K562 (cell line): ENCODE results near the gene PSMG3. TPM values are rescaled to one million over a fixed set of nuclear protein-coding genes. Genes with fewer than 3 reads are reported as not detected.
A peak's percentile ranks its signal among the peaks of the same experiment; 100 is the strongest.

Source experiments
- BHLHE40 ChIP-seq: IDR thresholded peaks from 2 replicates; pipeline ENCODE4 v1.6.1; 2011; ENCODE audit warnings: low read length, improper control_type of control experiment
- BRCA1 ChIP-seq, 2 experiments: fragments of 450-650 bp in 1 of 2; sonication (generic) in 1 of 2; formaldehyde crosslinking in 1 of 2; IDR thresholded peaks; 2 replicates each; pipeline versions ENCODE4 v1.5.0 to v1.6.1; 2017 to 2020; ENCODE audit warnings: mild to moderate bottlenecking in 1 of 2, missing genetic modification reagents in 1 of 2
- CREB1 ChIP-seq, 2 experiments: sonication (generic) in 1 of 2; formaldehyde crosslinking in 1 of 2; IDR thresholded peaks; 2 replicates each; pipeline versions ENCODE4 v1.6.1 to v1.8.0; 2012 to 2022; ENCODE audit warnings: inconsistent platforms in 1 of 2, mild to moderate bottlenecking in 1 of 2, missing genetic modification reagents in 1 of 2, moderate library complexity in 1 of 2
- FOXA3 ChIP-seq, 2 experiments: fragments of 450-650 bp in 1 of 2; sonication (generic) in 1 of 2; formaldehyde crosslinking; IDR thresholded peaks in 1 of 2; conservative IDR thresholded peaks in 1 of 2; 2 replicates each; pipeline versions ENCODE4 v1.4.0 to v1.8.0; 2020 to 2022; ENCODE audit warnings: mild to moderate bottlenecking in 2 of 2, missing genetic modification reagents in 1 of 2
- HOXB6 ChIP-seq: fragments of 250-450 bp; sonication (Bioruptor Pico); IDR thresholded peaks from 2 replicates; pipeline ENCODE4 v1.5.1; 2022; ENCODE audit warnings: mild to moderate bottlenecking, borderline replicate concordance
- JUN ChIP-seq, 2 experiments: sonication (generic) in 1 of 2; formaldehyde crosslinking in 1 of 2; IDR thresholded peaks; 2 replicates each; pipeline versions ENCODE4 v1.6.1 to v1.8.0; 2012 to 2022; ENCODE audit warnings: borderline replicate concordance in 2 of 2, mild to moderate bottlenecking in 2 of 2, improper control_type of control experiment in 1 of 2, low read depth in 1 of 2, low read length in 1 of 2, missing genetic modification reagents in 1 of 2
- LCOR ChIP-seq: sonication (generic); formaldehyde crosslinking; IDR thresholded peaks from 2 replicates; pipeline ENCODE4 v1.8.0; 2022; ENCODE audit warnings: mild to moderate bottlenecking, missing genetic modification reagents
- NEUROD1 ChIP-seq: fragments of 150-350 bp; IDR thresholded peaks from 2 replicates; pipeline ENCODE4 v1.6.1; 2014; ENCODE audit warnings: borderline replicate concordance, low read length, low read depth; ENCODE audit not compliant: partially characterized antibody
- NFE2L1 ChIP-seq: fragments of 450-650 bp; IDR thresholded peaks from 2 replicates; pipeline ENCODE4 v1.6.1; 2016; ENCODE audit warnings: missing genetic modification characterization, low read depth, mild to moderate bottlenecking, missing compliant biosample characterization, moderate library complexity, borderline replicate concordance
- RCOR1 ChIP-seq, 2 experiments: IDR thresholded peaks; 2 replicates each; pipeline ENCODE4 v1.6.1; 2012; ENCODE audit warnings: low read depth in 2 of 2, low read length in 2 of 2, borderline replicate concordance in 1 of 2, improper control_type of control experiment in 1 of 2
- TAL1 ChIP-seq: fragments of 450-650 bp; IDR thresholded peaks from 2 replicates; pipeline ENCODE4 v1.6.1; 2016; ENCODE audit warnings: mild to moderate bottlenecking
- polyA plus RNA-seq, 8 experiments: library from polyadenylated mRNA; depleted of rRNA in 4 of 8; stranded (reverse) in 5 of 8; unstranded in 3 of 8; fragments of >200 nt; fragmentation: Nextera tagmentation in 2 of 8; fragmentation: Illumina TruSeq in 1 of 8; extraction: Ambion mirVana in 2 of 8; extraction: Trizol in 1 of 8; gene quantifications; 2 replicates each; pipeline versions ENCODE4 v1.2.1 to v1.2.3, GENCODE V29; 2011 to 2014; ENCODE audit warnings: inconsistent platforms in 1 of 8, missing spikeins in 1 of 8
- total RNA-seq, 7 experiments: library from RNA; depleted of rRNA in 6 of 7; stranded (reverse); fragments of >200 nt in 6 of 7; fragmentation: Illumina TruSeq in 2 of 7; extraction: Trizol in 2 of 7; gene quantifications; 2 replicates each; pipeline versions ENCODE4 v1.2.1 to v1.2.3, GENCODE V29; 2011 to 2021; ENCODE audit warnings: low replicate concordance in 1 of 7
- TF ChIP-seq, protein P1 (sequence below): sonication (generic); formaldehyde crosslinking; IDR thresholded peaks from 2 replicates; pipeline ENCODE4 v1.9.0; 2022; ENCODE audit warnings: mild to moderate bottlenecking, missing genetic modification reagents
- TF ChIP-seq, protein P2 (sequence below), 2 experiments: fragments of 200-800 bp in 1 of 2; sonication (Bioruptor generic) in 1 of 2; sonication (generic) in 1 of 2; formaldehyde crosslinking in 1 of 2; IDR thresholded peaks in 1 of 2; conservative IDR thresholded peaks in 1 of 2; 2 replicates each; pipeline versions ENCODE4 v1.5.0 to v1.6.1; 2016 to 2020; ENCODE audit warnings: missing compliant biosample characterization in 1 of 2, missing genetic modification characterization in 1 of 2, missing genetic modification reagents in 1 of 2

Gene PSMG3
- total and polyA plus RNA-seq, 9 of the 15 experiments (the other 6 are each of a cell fraction or from before 2014, with no cell fraction given) = 34.8 to 122 (median 80.1) TPM

DNA sequence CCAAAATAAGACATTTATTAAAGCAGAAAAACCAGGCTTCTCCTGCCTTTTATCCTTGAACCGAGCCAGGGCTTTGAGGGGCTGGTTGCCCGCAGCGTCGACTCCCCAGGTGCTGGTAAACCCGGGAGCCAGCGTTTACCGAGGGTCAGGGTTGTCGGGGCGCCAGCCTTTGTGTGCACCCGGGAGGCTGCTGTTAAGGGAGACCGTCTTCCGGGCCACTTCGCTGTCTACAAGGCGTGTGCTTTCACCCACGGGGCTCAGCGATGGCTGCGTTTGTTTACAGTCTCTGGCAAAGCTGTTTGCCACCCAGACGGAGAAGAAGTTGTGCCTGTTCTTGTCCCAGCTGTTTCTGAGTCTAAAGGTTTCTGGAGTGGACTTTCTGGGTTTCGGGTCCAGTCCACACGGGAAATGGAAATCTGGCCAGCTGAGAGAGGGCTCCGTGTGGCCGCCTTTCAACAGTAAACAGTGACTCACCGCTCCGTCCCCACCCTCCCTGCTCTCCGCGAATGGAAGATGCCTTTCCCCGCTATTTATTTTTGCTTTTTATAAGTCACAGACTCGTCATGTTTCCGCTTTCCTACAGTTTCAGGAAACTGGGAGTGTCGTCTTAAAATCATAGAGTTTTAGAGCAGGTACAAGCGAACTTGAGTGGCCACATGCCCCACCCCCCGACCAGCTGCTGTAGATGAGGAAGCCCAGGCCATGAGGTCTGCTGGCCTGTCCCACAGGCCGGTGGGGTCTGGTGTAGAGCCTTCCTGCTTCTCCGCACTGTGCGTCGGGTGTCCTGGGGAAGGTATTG is 37.2 kb downstream of the PSMG3 start (continued):
- TF ChIP-seq HOXB6 (CRISPR knock-in tag) = no peak
- TF ChIP-seq TAL1 = no peak
- no peak for TF ChIP-seq CREB1 (IDR thresholded peaks at IDR 0.05)
- no peak for TF ChIP-seq CREB1 (CRISPR knock-in tag; IDR thresholded peaks at IDR 0.05)
- no peak for TF ChIP-seq LCOR
- no peak for TF ChIP-seq BRCA1 (IDR thresholded peaks at IDR 0.05)
- no peak for TF ChIP-seq BRCA1 (CRISPR knock-in tag; IDR thresholded peaks at IDR 0.05)
- TF ChIP-seq NEUROD1 = peak; percentile 23
- no peak; the same call in 1 of the 2 replicates for TF ChIP-seq BHLHE40
- peak in 1 of 2 experiments; percentile 61; a peak in 2 of 4 replicates for TF ChIP-seq FOXA3 (CRISPR knock-in tag; conservative IDR thresholded peaks at IDR 0.05 in 1 of 2, IDR thresholded peaks at IDR 0.05 in 1 of 2)
- TF ChIP-seq JUN (IDR thresholded peaks at IDR 0.05; ENCODE audit: borderline replicate concordance, low read depth, low read length) = peak; percentile 76
- TF ChIP-seq JUN (CRISPR knock-in tag; IDR thresholded peaks at IDR 0.05; ENCODE audit: borderline replicate concordance) = no peak
- TF ChIP-seq, protein P1, sequence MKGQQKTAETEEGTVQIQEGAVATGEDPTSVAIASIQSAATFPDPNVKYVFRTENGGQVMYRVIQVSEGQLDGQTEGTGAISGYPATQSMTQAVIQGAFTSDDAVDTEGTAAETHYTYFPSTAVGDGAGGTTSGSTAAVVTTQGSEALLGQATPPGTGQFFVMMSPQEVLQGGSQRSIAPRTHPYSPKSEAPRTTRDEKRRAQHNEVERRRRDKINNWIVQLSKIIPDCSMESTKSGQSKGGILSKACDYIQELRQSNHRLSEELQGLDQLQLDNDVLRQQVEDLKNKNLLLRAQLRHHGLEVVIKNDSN (CRISPR knock-in tag) = peak; percentile 62
- TF ChIP-seq, protein P2, sequence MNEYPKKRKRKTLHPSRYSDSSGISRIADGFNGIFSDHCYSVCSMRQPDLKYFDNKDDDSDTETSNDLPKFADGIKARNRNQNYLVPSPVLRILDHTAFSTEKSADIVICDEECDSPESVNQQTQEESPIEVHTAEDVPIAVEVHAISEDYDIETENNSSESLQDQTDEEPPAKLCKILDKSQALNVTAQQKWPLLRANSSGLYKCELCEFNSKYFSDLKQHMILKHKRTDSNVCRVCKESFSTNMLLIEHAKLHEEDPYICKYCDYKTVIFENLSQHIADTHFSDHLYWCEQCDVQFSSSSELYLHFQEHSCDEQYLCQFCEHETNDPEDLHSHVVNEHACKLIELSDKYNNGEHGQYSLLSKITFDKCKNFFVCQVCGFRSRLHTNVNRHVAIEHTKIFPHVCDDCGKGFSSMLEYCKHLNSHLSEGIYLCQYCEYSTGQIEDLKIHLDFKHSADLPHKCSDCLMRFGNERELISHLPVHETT (CRISPR knock-in tag; conservative IDR thresholded peaks at IDR 0.05 in 1 of 2, IDR thresholded peaks at IDR 0.05 in 1 of 2) = 0 out of 4 replicates have a peak, but pooled peaks of 1 of the 2 experiments have one; percentile 25
- peak in 1 of 2 experiments; percentile 87; a peak in 2 of 4 replicates for TF ChIP-seq RCOR1 (IDR thresholded peaks at IDR 0.05; ENCODE audit: borderline replicate concordance in 1 of 2, low read depth in 2 of 2, low read length in 2 of 2)
- TF ChIP-seq NFE2L1 = no peak
